Neuronal stem cell (in vitro differentiated cells): ENCODE data around the gene S100A5.

Experiments used
- DNase-seq: peaks from one replicate; pipeline ENCODE4 v3.0.0-alpha.2; 2013; ENCODE audit warnings: low spot score
- H2AFZ ChIP-seq: one replicate; pipeline ENCODE4 v1.6.1; 2013; ENCODE audit warnings: mild to moderate bottlenecking, low read length, inconsistent platforms
- H2AK5ac ChIP-seq: 2 replicates; pipeline ENCODE4 v1.6.1; 2013; ENCODE audit warnings: low read depth, mild to moderate bottlenecking, inconsistent platforms, low read length, moderate library complexity, mixed read lengths
- H2BK120ac ChIP-seq: 2 replicates; pipeline ENCODE4 v1.6.1; 2013; ENCODE audit warnings: low read depth, mild to moderate bottlenecking, inconsistent platforms, low read length, moderate library complexity, mixed read lengths
- H2BK12ac ChIP-seq: one replicate; pipeline ENCODE4 v1.6.1; 2013; ENCODE audit warnings: low read length, inconsistent platforms
- H2BK15ac ChIP-seq: 2 replicates; pipeline ENCODE4 v1.6.1; 2013; ENCODE audit warnings: mild to moderate bottlenecking, low read length, inconsistent platforms, mixed read lengths
- H2BK5ac ChIP-seq: one replicate; pipeline ENCODE4 v1.6.1; 2013; ENCODE audit warnings: inconsistent platforms, mild to moderate bottlenecking, low read length, moderate library complexity
- H3K14ac ChIP-seq: one replicate; pipeline ENCODE4 v1.6.1; 2013; ENCODE audit warnings: low read length, inconsistent platforms
- H3K18ac ChIP-seq: 2 replicates; pipeline ENCODE4 v1.6.1; 2013; ENCODE audit warnings: low read length, inconsistent platforms
- H3K23ac ChIP-seq: 2 replicates; pipeline ENCODE4 v1.6.1; 2013; ENCODE audit warnings: low read depth, mild to moderate bottlenecking, mixed read lengths, low read length, inconsistent platforms; ENCODE audit not compliant: poor library complexity
- H3K27ac ChIP-seq: replicated peaks from 3 replicates; pipeline ENCODE4 v1.5.1; 2013; ENCODE audit warnings: low read length, inconsistent platforms
- H3K27me3 ChIP-seq, 3 experiments: 2 replicates each; pipeline ENCODE4 v1.6.1; 2013; ENCODE audit warnings: low read length in 3 of 3, mild to moderate bottlenecking in 2 of 3, inconsistent platforms in 1 of 3, low read depth in 1 of 3, mixed read lengths in 1 of 3, moderate library complexity in 1 of 3; ENCODE audit not compliant: control insufficient read depth in 3 of 3, insufficient read depth in 3 of 3
- H3K36me3 ChIP-seq, 2 donors: replicated peaks in 1 of 2; 2 replicates each; pipeline ENCODE4 v1.6.1; 2013; ENCODE audit warnings: low read length in 2 of 2; ENCODE audit not compliant: control insufficient read depth in 2 of 2, insufficient read depth in 2 of 2
- H3K4ac ChIP-seq: 2 replicates; pipeline ENCODE4 v1.6.1; 2013; ENCODE audit warnings: inconsistent platforms, mild to moderate bottlenecking, low read length, moderate library complexity
- H3K4me1 ChIP-seq, 2 donors: 1 replicate in 1 of 2; 2 replicates in 1 of 2; pipeline ENCODE4 v1.6.1; 2013; ENCODE audit warnings: low read length in 2 of 2, low read depth in 1 of 2; ENCODE audit not compliant: control insufficient read depth in 2 of 2, insufficient read depth in 1 of 2
- H3K4me2 ChIP-seq: one replicate; pipeline ENCODE4 v1.6.1; 2013; ENCODE audit warnings: mild to moderate bottlenecking, low read length, inconsistent platforms; ENCODE audit not compliant: insufficient read depth, poor library complexity, severe bottlenecking
- H3K4me3 ChIP-seq, 2 donors: 2 replicates each; pipeline ENCODE4 v1.5.1; 2013; ENCODE audit warnings: low read length in 2 of 2, mild to moderate bottlenecking in 2 of 2, inconsistent platforms in 1 of 2, moderate library complexity in 1 of 2
- H3K79me1 ChIP-seq: one replicate; pipeline ENCODE4 v1.6.1; 2013; ENCODE audit warnings: low read depth, mild to moderate bottlenecking, inconsistent platforms, low read length, moderate library complexity
- H3K9ac ChIP-seq: one replicate; pipeline ENCODE4 v1.6.1; 2013; ENCODE audit warnings: mild to moderate bottlenecking, low read depth, low read length, inconsistent platforms; ENCODE audit not compliant: poor library complexity
- H3K9me3 ChIP-seq, 2 donors: replicated peaks in 1 of 2; 2 replicates each; pipeline versions ENCODE3 to v1.6.1; 2013; ENCODE audit warnings: low read length in 2 of 2, mild to moderate bottlenecking in 2 of 2, inconsistent platforms in 1 of 2, low read depth in 1 of 2, mixed read lengths in 1 of 2, moderate library complexity in 1 of 2; ENCODE audit not compliant: control insufficient read depth in 2 of 2, insufficient read depth in 1 of 2
- H4K8ac ChIP-seq: one replicate; pipeline ENCODE4 v1.6.1; 2013; ENCODE audit warnings: low read depth, mild to moderate bottlenecking, inconsistent platforms, low read length, moderate library complexity
- H4K91ac ChIP-seq: one replicate; pipeline ENCODE4 v1.6.1; 2013; ENCODE audit warnings: low read length, low read depth, mild to moderate bottlenecking, inconsistent platforms; ENCODE audit not compliant: poor library complexity
- WGBS, 2 donors: extraction: QIAGEN DNeasy Blood & Tissue Kit; methylation state at CpG; one replicate each; pipeline ENCODE4 v1.1.7; 2013; ENCODE audit warnings: missing lambda C conversion rate in 2 of 2, mixed read lengths in 1 of 2; ENCODE audit not compliant: insufficient read length in 2 of 2, insufficient replicate concordance in 1 of 2; ENCODE audit errors: extremely low coverage in 2 of 2; 5-methylcytosine and 5-hydroxymethylcytosine counted together

Gene S100A5

GRCh38 chr1:153543736-153544135, 3.0 kb upstream of the S100A5 start:
- H3K18ac ChIP-seq, result no peak overlapping the region
- H4K91ac ChIP-seq, result no peak overlapping the region
- H3K79me1 ChIP-seq, result no peaks in the 10 kb centered on the region
- DNase-seq, result no peak
- H2BK12ac ChIP-seq, result no peak overlapping the region
- no peak overlapping the region for H4K8ac ChIP-seq
- no CpG with 5 or more reads among the region's 4 CpGs for WGBS, 2 donors
- no peak overlapping the region for H3K4me3 ChIP-seq
- H3K9ac ChIP-seq, result no peak overlapping the region
- H2AK5ac ChIP-seq, result peak overlapping the region; percentile 5
- H2AFZ ChIP-seq, result no peak overlapping the region
- peaks cover 13 to 31% of the 10 kb centered on the region in 2 donors for H3K4me1 ChIP-seq
- no peak overlapping the region for H3K14ac ChIP-seq
- H3K4me2 ChIP-seq, result no peak overlapping the region
- H3K4ac ChIP-seq, result no peak overlapping the region
- no peak overlapping the region for H3K23ac ChIP-seq
- H3K27ac ChIP-seq, result no peak overlapping the region
- no peaks in the 10 kb centered on the region for H3K9me3 ChIP-seq
- no peaks in the 10 kb centered on the region for H3K36me3 ChIP-seq
- H3K27me3 ChIP-seq, result peaks cover 0 to 24% (median 0%) of the 10 kb centered on the region in 3 experiments
- H2BK5ac ChIP-seq, result no peak overlapping the region
- no peak overlapping the region for H2BK120ac ChIP-seq
- no peak overlapping the region for H2BK15ac ChIP-seq

- Histone ChIP-seq H3K27me3 (peaks cover 0 to 23% (median 0%) of the 10 kb centered on the region in 3 experiments), H3K18ac (peak overlapping the region; percentile 1), H2BK15ac (no peak overlapping the region), H3K79me1 (no peaks in the 10 kb centered on the region), H3K23ac (no peak overlapping the region), H2BK5ac (no peak overlapping the region), H2AFZ (no peak overlapping the region), H3K27ac (no peak overlapping the region), H3K4me1 (peaks cover 13 to 32% of the 10 kb centered on the region in 2 donors), H3K4ac (no peak overlapping the region), H4K91ac (no peak overlapping the region), H3K36me3 (no peaks in the 10 kb centered on the region), H3K9me3 (no peaks in the 10 kb centered on the region), H2BK120ac (no peak overlapping the region), H2AK5ac (peak overlapping the region; percentile 5), H2BK12ac (no peak overlapping the region), H3K14ac (no peak overlapping the region), H4K8ac (no peak overlapping the region), H3K4me2 (no peak overlapping the region), H3K9ac (no peak overlapping the region), H3K4me3 (no peak overlapping the region)
- no CpG with 5 or more reads among the region's 13 CpGs for WGBS, 2 donors
- DNase-seq, result no peak
Observed at GRCh38 chr1:153542956-153543711, 2.4 kb upstream of the S100A5 start.

GRCh38 chr1:153541641-153542590, 1.2 kb upstream of the S100A5 start:
- H2AK5ac ChIP-seq, result no peak overlapping the region
- no peak for DNase-seq
- H2BK5ac ChIP-seq, result no peak overlapping the region
- H3K9ac ChIP-seq, result no peak overlapping the region
- no CpG with 5 or more reads among the region's 13 CpGs for WGBS, 2 donors
- H3K4me1 ChIP-seq, result peaks cover 9 to 25% of the 10 kb centered on the region in 2 donors
- H3K4me3 ChIP-seq, result no peak overlapping the region
- H3K18ac ChIP-seq, result no peak overlapping the region
- no peak overlapping the region for H4K91ac ChIP-seq
- H3K79me1 ChIP-seq, result no peaks in the 10 kb centered on the region
- H3K4me2 ChIP-seq, result no peak overlapping the region
- H3K27ac ChIP-seq, result no peak overlapping the region
- no peaks in the 10 kb centered on the region for H3K9me3 ChIP-seq
- H4K8ac ChIP-seq, result no peak overlapping the region
- no peak overlapping the region for H2BK15ac ChIP-seq
- no peak overlapping the region for H3K14ac ChIP-seq
- H3K23ac ChIP-seq, result no peak overlapping the region
- H2BK12ac ChIP-seq, result no peak overlapping the region
- no peak overlapping the region for H3K4ac ChIP-seq
- H2AFZ ChIP-seq, result no peak overlapping the region
- peaks cover 0 to 22% (median 0%) of the 10 kb centered on the region in 3 experiments for H3K27me3 ChIP-seq
- H3K36me3 ChIP-seq, result no peaks in the 10 kb centered on the region
- H2BK120ac ChIP-seq, result no peak overlapping the region
